ENCODE results near the gene AVL9.

- TF ChIP-seq CTCF (IDR thresholded peaks at IDR 0.05) (no peak), POLR2AphosphoS5 (IDR thresholded peaks at IDR 0.05) (no peak), POLR2A (IDR thresholded peaks at IDR 0.05) (no peak)
Observed at GRCh38 chr7:32602470-32602869, 107.2 kb downstream of the AVL9 start.
